ENCODE results near the gene KISS1R. TPM values are rescaled to one million over a fixed set of nuclear protein-coding genes. Genes with fewer than 3 reads are reported as not detected.

KISS1R gene
- total RNA-seq, 1 donor from 2014 or later = not detected

- Mint-ChIP-seq H3K4me1 (ENCODE audit: low read depth, unreplicated experiment) (peaks cover 6% of the 10 kb centered on the region), H3K9me3 (ENCODE audit: unreplicated experiment) (peaks cover 3% of the 10 kb centered on the region), H3K27ac (ENCODE audit: unreplicated experiment) (no peak overlapping the region), H3K36me3 (ENCODE audit: unreplicated experiment) (no peaks in the 10 kb centered on the region), H3K27me3 (ENCODE audit: unreplicated experiment) (no peaks in the 10 kb centered on the region), H3K4me3 (ENCODE audit: unreplicated experiment) (no peak overlapping the region)
- no peak for TF ChIP-seq CTCF (IDR thresholded peaks at IDR 0.05; ENCODE audit: partially characterized antibody, unreplicated experiment)
- DNase-seq = no peak
Measured at GRCh38 chr19:952680-953444, 35.7 kb downstream of the KISS1R start.

DNA sequence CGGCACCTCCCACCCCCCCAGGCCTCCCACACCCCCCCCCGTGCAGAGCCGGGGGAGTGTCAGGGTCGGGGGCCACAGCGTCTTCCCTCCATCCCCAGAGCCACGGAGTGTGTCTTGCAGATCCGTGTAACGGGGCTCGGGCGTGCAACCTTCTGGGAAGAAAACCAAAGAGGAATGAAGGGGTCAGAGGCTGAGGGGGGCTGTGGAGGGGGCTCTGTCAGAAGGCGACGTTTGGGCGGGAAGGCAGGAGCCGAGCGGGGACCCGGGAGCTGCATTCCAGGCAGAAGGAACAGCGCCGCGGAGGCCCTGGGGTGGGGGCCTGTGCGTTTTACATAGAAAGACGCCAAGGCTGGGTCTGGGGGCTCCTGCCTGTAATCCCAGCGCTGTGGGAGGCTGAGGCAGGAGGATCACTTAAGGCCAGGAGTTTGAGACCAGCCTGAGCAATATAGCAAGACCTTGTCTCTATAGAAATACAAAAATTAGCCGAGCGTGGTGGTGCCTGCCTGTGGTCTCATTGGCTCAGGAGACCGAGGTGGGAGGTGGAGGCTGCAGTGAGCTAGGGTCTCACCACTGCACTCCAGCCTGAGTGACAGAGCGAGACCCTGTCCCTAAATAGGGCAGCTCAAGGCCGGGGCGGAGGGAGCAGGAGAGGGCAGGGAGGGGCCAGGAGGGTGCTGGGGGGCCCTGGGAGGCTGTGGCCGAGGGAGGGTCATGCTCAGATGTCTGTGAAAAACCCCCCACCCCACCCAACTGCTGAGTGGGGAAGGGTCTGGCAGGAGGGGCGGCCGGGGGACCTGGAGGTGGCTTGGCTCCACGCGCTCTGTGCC, 36.5 kb downstream of the KISS1R start:
- Mint-ChIP-seq H3K4me1 (ENCODE audit: low read depth, unreplicated experiment) (peaks cover 6% of the 10 kb centered on the region), H3K27me3 (ENCODE audit: unreplicated experiment) (no peaks in the 10 kb centered on the region), H3K36me3 (ENCODE audit: unreplicated experiment) (no peaks in the 10 kb centered on the region), H3K4me3 (ENCODE audit: unreplicated experiment) (no peak overlapping the region), H3K9me3 (ENCODE audit: unreplicated experiment) (peaks cover 3% of the 10 kb centered on the region), H3K27ac (ENCODE audit: unreplicated experiment) (no peak overlapping the region)
- no peak for TF ChIP-seq CTCF (IDR thresholded peaks at IDR 0.05; ENCODE audit: partially characterized antibody, unreplicated experiment)
- no peak for DNase-seq

- no peak for DNase-seq
- Mint-ChIP-seq H3K4me3 (ENCODE audit: unreplicated experiment) (no peak overlapping the region), H3K27me3 (ENCODE audit: unreplicated experiment) (no peaks in the 10 kb centered on the region), H3K4me1 (ENCODE audit: low read depth, unreplicated experiment) (peaks cover 8% of the 10 kb centered on the region), H3K9me3 (ENCODE audit: unreplicated experiment) (peaks cover 3% of the 10 kb centered on the region), H3K36me3 (ENCODE audit: unreplicated experiment) (no peaks in the 10 kb centered on the region), H3K27ac (ENCODE audit: unreplicated experiment) (no peak overlapping the region)
- TF ChIP-seq CTCF (IDR thresholded peaks at IDR 0.05; ENCODE audit: partially characterized antibody, unreplicated experiment) = no peak
Measured at GRCh38 chr19:954272-954671, 37.1 kb downstream of the KISS1R start.

GRCh38 chr19:954672-955494, 37.8 kb downstream of the KISS1R start:
- Mint-ChIP-seq H3K4me1 (ENCODE audit: low read depth, unreplicated experiment) (peaks cover 8% of the 10 kb centered on the region), H3K4me3 (ENCODE audit: unreplicated experiment) (no peak overlapping the region), H3K27me3 (ENCODE audit: unreplicated experiment) (peaks cover 2% of the 10 kb centered on the region), H3K27ac (ENCODE audit: unreplicated experiment) (no peak overlapping the region), H3K36me3 (ENCODE audit: unreplicated experiment) (no peaks in the 10 kb centered on the region), H3K9me3 (ENCODE audit: unreplicated experiment) (peaks cover 3% of the 10 kb centered on the region)
- DNase-seq = no peak
- no peak for TF ChIP-seq CTCF (IDR thresholded peaks at IDR 0.05; ENCODE audit: partially characterized antibody, unreplicated experiment)
